Measurements from ENCODE around the gene GSTCD.

GRCh38 chr4:105807496-105807895 is 98.9 kb downstream of the GSTCD start:
- no peak for TF ChIP-seq CTCF (IDR thresholded peaks at IDR 0.05)
- no peak for TF ChIP-seq POLR2A (IDR thresholded peaks at IDR 0.05)

All from prostate gland (tissue), 2 donors.